Testis (tissue), 3 donors: ENCODE measurements around the gene KIAA1958. TPM values are rescaled to one million over a fixed set of nuclear protein-coding genes. Genes with fewer than 3 reads are reported as not detected.

Source experiments
- DNase-seq: peaks from one replicate; pipeline ENCODE4 v3.0.0-alpha.2; 2019
- H3K27ac ChIP-seq, 2 donors: fragments of 200-600 bp; sonication (generic); one replicate each; pipeline ENCODE4 v1.5.1; 2019
- H3K27me3 ChIP-seq: fragments of 200-600 bp; sonication (generic); one replicate; pipeline ENCODE4 v1.5.1; 2019
- H3K36me3 ChIP-seq: fragments of 200-600 bp; sonication (generic); one replicate; pipeline ENCODE4 v1.5.1; 2017; ENCODE audit warnings: low read depth; ENCODE audit errors: missing control alignments
- H3K4me1 ChIP-seq: fragments of 200-600 bp; sonication (generic); one replicate; pipeline ENCODE4 v1.5.1; 2019
- H3K4me3 ChIP-seq, 2 donors: fragments of 200-600 bp; sonication (generic); one replicate each; pipeline ENCODE4 v1.5.1; 2017 to 2019
- H3K9me3 ChIP-seq: fragments of 200-600 bp; sonication (generic); one replicate; pipeline ENCODE4 v1.5.1; 2017
- POLR2A ChIP-seq: fragments of 450-650 bp; IDR thresholded peaks from one replicate; pipeline ENCODE4 v1.6.1; 2017; ENCODE audit warnings: antibody characterized with exemption, mild to moderate bottlenecking, moderate library complexity
- WGBS, 2 donors: methylation state at CpG; one replicate each; pipeline ENCODE4 v1.1.5; 2018; 5-methylcytosine and 5-hydroxymethylcytosine counted together
- intact Hi-C: fragments of 100-400 bp; cut with DNase I; formaldehyde crosslinking; loops from one replicate; pipeline ENCODE4 v1.15.1; 2023; ENCODE audit warnings: low total_unique reads
- polyA plus RNA-seq: library from polyadenylated mRNA; stranded (reverse); fragments of 350-450 nt; fragmentation: Illumina TruSeq; extraction: RNeasy Lipid Tissue Mini Kit (QIAGEN cat#74804); gene quantifications from one replicate; pipeline ENCODE4 v1.2.3, GENCODE V29; 2014; ENCODE audit warnings: low read depth, low replicate concordance; ENCODE audit not compliant: insufficient read depth
- total RNA-seq, 2 donors: library from RNA; depleted of rRNA; stranded (reverse); fragments of >200 nt; gene quantifications; one replicate each; pipeline ENCODE4 v1.2.3, GENCODE V29; 2016
- TF ChIP-seq, protein P1 (sequence below), 3 experiments: fragments of 450-650 bp in 2 of 3; fragments of 200-600 bp in 1 of 3; sonication (generic) in 1 of 3; IDR thresholded peaks; one replicate each; pipeline ENCODE4 v1.5.1; 2016 to 2019; ENCODE audit warnings: antibody characterized with exemption in 3 of 3, mild to moderate bottlenecking in 2 of 3, moderate library complexity in 1 of 3

Gene KIAA1958
- total and polyA plus RNA-seq, 3 donors from 2014 or later = 14.5 to 74.8 (median 66.5) TPM

DNA sequence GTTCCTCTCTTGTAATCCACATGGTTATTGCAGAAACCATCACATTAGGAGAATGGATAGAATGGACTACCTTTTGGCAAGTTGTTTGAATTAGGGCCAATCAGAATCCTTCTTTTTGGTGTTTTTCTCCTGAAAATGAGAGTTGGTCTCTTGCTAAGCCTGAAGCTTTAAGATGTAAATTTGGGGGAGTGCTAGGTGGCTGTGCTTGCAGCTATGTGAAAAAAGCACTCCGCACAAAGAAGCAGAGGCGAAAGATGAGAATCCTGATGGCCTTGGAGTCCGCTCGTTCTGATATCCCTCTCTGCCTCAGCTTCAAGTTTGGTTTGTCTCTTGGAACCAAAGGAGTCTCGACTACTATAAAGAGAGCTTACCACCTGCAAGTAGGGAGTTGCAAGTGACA, 167.7 kb downstream of the KIAA1958 start:
- no peak overlapping the region for H3K4me3 ChIP-seq
- no peaks in the 10 kb centered on the region for H3K9me3 ChIP-seq
- H3K36me3 ChIP-seq = no peaks in the 10 kb centered on the region
- no peak for DNase-seq
- no peaks in the 10 kb centered on the region for H3K4me1 ChIP-seq
- 74 to 77% methylated on average over 5 of the region's 5 CpGs for WGBS, 2 donors
- TF ChIP-seq, protein P1, sequence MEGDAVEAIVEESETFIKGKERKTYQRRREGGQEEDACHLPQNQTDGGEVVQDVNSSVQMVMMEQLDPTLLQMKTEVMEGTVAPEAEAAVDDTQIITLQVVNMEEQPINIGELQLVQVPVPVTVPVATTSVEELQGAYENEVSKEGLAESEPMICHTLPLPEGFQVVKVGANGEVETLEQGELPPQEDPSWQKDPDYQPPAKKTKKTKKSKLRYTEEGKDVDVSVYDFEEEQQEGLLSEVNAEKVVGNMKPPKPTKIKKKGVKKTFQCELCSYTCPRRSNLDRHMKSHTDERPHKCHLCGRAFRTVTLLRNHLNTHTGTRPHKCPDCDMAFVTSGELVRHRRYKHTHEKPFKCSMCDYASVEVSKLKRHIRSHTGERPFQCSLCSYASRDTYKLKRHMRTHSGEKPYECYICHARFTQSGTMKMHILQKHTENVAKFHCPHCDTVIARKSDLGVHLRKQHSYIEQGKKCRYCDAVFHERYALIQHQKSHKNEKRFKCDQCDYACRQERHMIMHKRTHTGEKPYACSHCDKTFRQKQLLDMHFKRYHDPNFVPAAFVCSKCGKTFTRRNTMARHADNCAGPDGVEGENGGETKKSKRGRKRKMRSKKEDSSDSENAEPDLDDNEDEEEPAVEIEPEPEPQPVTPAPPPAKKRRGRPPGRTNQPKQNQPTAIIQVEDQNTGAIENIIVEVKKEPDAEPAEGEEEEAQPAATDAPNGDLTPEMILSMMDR (IDR thresholded peaks at IDR 0.05) = no peak
- TF ChIP-seq POLR2A = no peak
- no peaks in the 10 kb centered on the region for H3K27me3 ChIP-seq
- intact Hi-C loops = no loop called here
- H3K27ac ChIP-seq = no peak overlapping the region

DNA sequence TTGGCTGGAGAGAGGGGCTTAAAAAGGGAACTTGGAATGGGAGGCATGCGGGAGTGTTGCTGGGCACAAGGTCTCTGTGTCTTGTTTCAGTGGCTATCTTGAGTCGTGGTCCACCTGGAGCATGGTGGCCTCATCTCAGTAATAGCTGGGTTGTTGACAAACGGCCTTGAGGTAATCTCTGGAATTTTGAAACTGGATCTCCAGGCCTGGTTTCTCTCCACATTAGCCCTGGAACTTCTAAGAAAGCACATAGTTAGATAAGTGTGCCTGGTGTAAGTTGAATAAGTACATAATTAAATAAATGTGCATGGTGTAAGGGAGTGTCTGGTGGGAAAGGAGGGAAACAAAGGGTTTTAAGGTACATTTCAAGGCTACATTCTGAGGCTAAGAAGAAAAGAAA, 169.0 kb downstream of the KIAA1958 start:
- no peaks in the 10 kb centered on the region for H3K36me3 ChIP-seq
- H3K27me3 ChIP-seq = no peaks in the 10 kb centered on the region
- TF ChIP-seq, protein P1 (IDR thresholded peaks at IDR 0.05) = no peak
- TF ChIP-seq POLR2A = no peak
- H3K27ac ChIP-seq = no peak overlapping the region
- H3K9me3 ChIP-seq = no peaks in the 10 kb centered on the region
- H3K4me1 ChIP-seq = no peaks in the 10 kb centered on the region
- WGBS, 2 donors = 45 to 52% methylated on average over 3 of the region's 3 CpGs
- no peak for DNase-seq
- H3K4me3 ChIP-seq = no peak overlapping the region
- intact Hi-C loops = no loop called here

DNA sequence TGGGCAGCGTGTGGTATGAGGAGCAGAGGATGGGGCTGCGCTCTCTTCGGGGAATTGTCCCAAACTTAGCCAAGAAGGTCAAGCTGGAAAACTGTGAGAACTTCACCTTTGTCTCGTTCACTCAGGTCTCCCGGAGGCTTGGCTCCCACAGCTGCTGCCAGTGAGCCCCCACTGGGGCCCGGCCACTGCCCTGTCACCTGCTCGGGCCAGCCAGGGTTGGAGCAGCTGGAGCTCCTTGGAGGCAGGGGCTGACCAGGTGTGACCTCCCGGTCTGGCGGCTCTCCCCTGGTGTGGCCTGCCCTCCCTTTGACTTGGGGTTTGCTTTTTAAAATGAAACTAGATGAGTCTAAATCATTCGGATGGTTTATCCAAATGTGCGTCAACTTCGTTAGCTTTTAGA, 173.3 kb downstream of the KIAA1958 start:
- 88 to 94% methylated on average over 10 to 12 of the region's 12 CpGs for WGBS, 2 donors

DNA sequence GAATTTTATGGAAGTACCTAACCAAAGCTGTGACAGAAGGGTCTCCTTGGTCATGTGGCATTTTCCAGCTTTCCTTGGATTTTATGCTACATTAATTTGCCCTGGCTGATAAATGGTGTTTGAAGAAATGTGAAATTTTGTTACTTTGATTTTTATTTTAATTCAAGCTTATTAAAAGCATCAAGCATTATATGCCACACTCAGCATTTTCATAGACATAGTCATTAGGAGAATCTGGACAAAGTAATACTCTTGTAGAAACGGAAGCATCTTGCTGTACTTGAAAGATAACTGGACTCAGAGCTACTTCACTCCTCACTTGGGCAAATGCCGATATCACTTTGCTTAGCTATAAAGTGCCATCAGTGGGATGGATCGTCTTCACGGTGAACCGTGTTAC, 177.1 kb downstream of the KIAA1958 start:
- intact Hi-C loops = no loop called here
- no peak overlapping the region for H3K4me3 ChIP-seq

More for the DNA sequence above, 173.3 kb downstream of the KIAA1958 start:
- no peaks in the 10 kb centered on the region for H3K4me1 ChIP-seq
- no peak overlapping the region for H3K4me3 ChIP-seq
- H3K9me3 ChIP-seq = no peaks in the 10 kb centered on the region
- TF ChIP-seq, protein P1 (IDR thresholded peaks at IDR 0.05) = no peak
- TF ChIP-seq POLR2A = no peak
- intact Hi-C loops = no loop called here
- H3K27me3 ChIP-seq = no peaks in the 10 kb centered on the region
- H3K27ac ChIP-seq = no peak overlapping the region
- no peak for DNase-seq
- H3K36me3 ChIP-seq = no peaks in the 10 kb centered on the region

DNA sequence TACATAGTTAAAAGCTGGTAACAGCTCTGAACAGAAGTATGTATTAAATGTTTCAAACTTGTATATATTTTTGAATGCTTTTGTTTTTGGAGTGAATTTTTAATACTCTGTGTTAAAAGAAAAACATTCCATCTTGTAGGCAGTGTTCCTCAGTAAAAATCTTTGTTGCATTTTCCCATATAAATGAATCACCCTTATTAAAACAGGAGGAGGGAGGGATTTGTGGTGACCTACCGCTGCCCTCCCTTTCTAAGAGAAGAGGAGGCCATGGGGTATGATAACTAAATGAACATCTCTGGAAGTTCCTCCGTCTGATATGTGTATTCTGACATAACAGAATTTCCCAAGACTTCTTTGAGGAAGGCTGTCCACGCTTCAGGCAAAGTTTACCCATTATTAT, 177.9 kb downstream of the KIAA1958 start:
- H3K27me3 ChIP-seq = no peaks in the 10 kb centered on the region
- TF ChIP-seq, protein P1 (IDR thresholded peaks at IDR 0.05) = no peak
- TF ChIP-seq POLR2A = no peak
- H3K9me3 ChIP-seq = no peaks in the 10 kb centered on the region
- no peak overlapping the region for H3K27ac ChIP-seq
- WGBS, 2 donors = 55 to 76% methylated on average over 3 of the region's 3 CpGs
- no peak for DNase-seq
- no peaks in the 10 kb centered on the region for H3K4me1 ChIP-seq
- no peak overlapping the region for H3K4me3 ChIP-seq
- intact Hi-C loops = no loop called here
- H3K36me3 ChIP-seq = no peaks in the 10 kb centered on the region

More for the DNA sequence above, 177.1 kb downstream of the KIAA1958 start:
- TF ChIP-seq POLR2A = no peak
- TF ChIP-seq, protein P1 (IDR thresholded peaks at IDR 0.05) = no peak
- H3K9me3 ChIP-seq = no peaks in the 10 kb centered on the region
- no peak overlapping the region for H3K27ac ChIP-seq
- DNase-seq = no peak
- no peaks in the 10 kb centered on the region for H3K36me3 ChIP-seq
- WGBS, 2 donors = 43 to 62% methylated on average over 5 of the region's 5 CpGs
- H3K4me1 ChIP-seq = no peaks in the 10 kb centered on the region
- no peaks in the 10 kb centered on the region for H3K27me3 ChIP-seq
